WTC11 (cell line): ENCODE results near the gene APBA3. TPM values are rescaled to one million over a fixed set of nuclear protein-coding genes. Genes with fewer than 3 reads are reported as not detected.

Experiments
- ATAC-seq: fragments of 200-7000 bp; cut with Tn5 transposase; 2 replicates; pipeline ENCODE4 v1.10.0; 2021; ENCODE audit warnings: mild to moderate bottlenecking, moderate library complexity
- CTCF ChIA-PET: fragments of 300-600 bp; sonication (Branson Sonifier 250); formaldehyde crosslinking; loops from one replicate; lab custom pipeline; 2021; ENCODE audit warnings: antibody characterized with exemption; lab: Charles Lee
- POLR2A ChIA-PET: fragments of 350-600 bp; sonication (Branson Sonifier 250); formaldehyde crosslinking; loops from one replicate; lab custom pipeline; 2021; ENCODE audit warnings: antibody characterized with exemption; lab: Charles Lee
- DNase-seq: peaks from one replicate; pipeline ENCODE4 v3.0.0; 2021; ENCODE audit warnings: low spot score
- H3K27ac Mint-ChIP-seq: 2 replicates; pipeline ENCODE4 v1.8.0; 2021; ENCODE audit warnings: mixed read lengths
- H3K27me3 Mint-ChIP-seq: 2 replicates; pipeline ENCODE4 v1.8.0; 2021; ENCODE audit warnings: low read depth, mild to moderate bottlenecking, moderate library complexity, mixed read lengths
- H3K36me3 Mint-ChIP-seq: 2 replicates; pipeline ENCODE4 v1.8.0; 2021; ENCODE audit warnings: mixed read lengths
- H3K4me1 Mint-ChIP-seq: 2 replicates; pipeline ENCODE4 v1.8.0; 2022; ENCODE audit warnings: mixed read lengths
- H3K4me3 Mint-ChIP-seq: 2 replicates; pipeline ENCODE4 v1.8.0; 2021; ENCODE audit warnings: mild to moderate bottlenecking, moderate library complexity, mixed read lengths
- H3K9me3 Mint-ChIP-seq: 2 replicates; pipeline ENCODE4 v1.8.0; 2021; ENCODE audit warnings: mixed read lengths
- ATF2 ChIP-seq: sonication (generic); formaldehyde crosslinking; IDR thresholded peaks from 2 replicates; pipeline ENCODE4 v1.8.1; 2022; ENCODE audit warnings: low read depth, missing genetic modification reagents, borderline replicate concordance
- CBFB ChIP-seq: sonication (generic); formaldehyde crosslinking; IDR thresholded peaks from 2 replicates; pipeline ENCODE4 v1.8.1; 2022; ENCODE audit warnings: mild to moderate bottlenecking, low read depth, missing genetic modification reagents
- CREB1 ChIP-seq: sonication (generic); formaldehyde crosslinking; IDR thresholded peaks from 2 replicates; pipeline ENCODE4 v1.8.0; 2023; ENCODE audit warnings: mild to moderate bottlenecking, missing genetic modification reagents
- FOXP1 ChIP-seq: sonication (generic); formaldehyde crosslinking; IDR thresholded peaks from 2 replicates; pipeline ENCODE4 v1.8.0; 2022; ENCODE audit warnings: missing genetic modification reagents, mild to moderate bottlenecking, moderate library complexity, borderline replicate concordance
- SP1 ChIP-seq: sonication (generic); formaldehyde crosslinking; conservative IDR thresholded peaks from 2 replicates; pipeline ENCODE4 v1.8.1; 2022; ENCODE audit warnings: missing genetic modification reagents
- USF1 ChIP-seq: sonication (generic); formaldehyde crosslinking; IDR thresholded peaks from 2 replicates; pipeline ENCODE4 v1.8.0; 2022; ENCODE audit warnings: mild to moderate bottlenecking, missing genetic modification reagents
- ZNF263 ChIP-seq: sonication (generic); formaldehyde crosslinking; IDR thresholded peaks from 2 replicates; pipeline ENCODE4 v1.8.1; 2022; ENCODE audit warnings: low read depth, mild to moderate bottlenecking, moderate library complexity, missing genetic modification reagents
- ZNF317 ChIP-seq: sonication (generic); formaldehyde crosslinking; IDR thresholded peaks from 2 replicates; pipeline ENCODE4 v1.8.1; 2023; ENCODE audit warnings: low read depth, mild to moderate bottlenecking, moderate library complexity, missing genetic modification reagents, borderline replicate concordance
- total RNA-seq: library from RNA; stranded (reverse); gene quantifications from 3 replicates; pipeline ENCODE4 v1.2.3, GENCODE V29; 2021
- TF ChIP-seq, protein P1 (sequence below): sonication (generic); formaldehyde crosslinking; IDR thresholded peaks from 2 replicates; pipeline ENCODE4 v1.8.0; 2023; ENCODE audit warnings: missing genetic modification reagents, mild to moderate bottlenecking, borderline replicate concordance
- TF ChIP-seq, protein P2 (sequence below): fragments of 250-450 bp; sonication (Bioruptor Pico); conservative IDR thresholded peaks from 2 replicates; pipeline ENCODE4 v1.9.0; 2021; ENCODE audit warnings: mild to moderate bottlenecking
- TF ChIP-seq, protein P3 (sequence below): sonication (generic); formaldehyde crosslinking; IDR thresholded peaks from 2 replicates; pipeline ENCODE4 v1.8.1; 2023; ENCODE audit warnings: mild to moderate bottlenecking, missing genetic modification reagents
- TF ChIP-seq, protein P4 (sequence below): sonication (generic); formaldehyde crosslinking; IDR thresholded peaks from 2 replicates; pipeline ENCODE4 v1.8.1; 2023; ENCODE audit warnings: mild to moderate bottlenecking, missing genetic modification reagents, moderate library complexity

APBA3 gene
- total RNA-seq, 1 experiment from 2014 or later: 27.5 TPM

GRCh38 chr19:3753631-3754410 is 7.7 kb downstream of the APBA3 start (continued):
- TF ChIP-seq, protein P1, sequence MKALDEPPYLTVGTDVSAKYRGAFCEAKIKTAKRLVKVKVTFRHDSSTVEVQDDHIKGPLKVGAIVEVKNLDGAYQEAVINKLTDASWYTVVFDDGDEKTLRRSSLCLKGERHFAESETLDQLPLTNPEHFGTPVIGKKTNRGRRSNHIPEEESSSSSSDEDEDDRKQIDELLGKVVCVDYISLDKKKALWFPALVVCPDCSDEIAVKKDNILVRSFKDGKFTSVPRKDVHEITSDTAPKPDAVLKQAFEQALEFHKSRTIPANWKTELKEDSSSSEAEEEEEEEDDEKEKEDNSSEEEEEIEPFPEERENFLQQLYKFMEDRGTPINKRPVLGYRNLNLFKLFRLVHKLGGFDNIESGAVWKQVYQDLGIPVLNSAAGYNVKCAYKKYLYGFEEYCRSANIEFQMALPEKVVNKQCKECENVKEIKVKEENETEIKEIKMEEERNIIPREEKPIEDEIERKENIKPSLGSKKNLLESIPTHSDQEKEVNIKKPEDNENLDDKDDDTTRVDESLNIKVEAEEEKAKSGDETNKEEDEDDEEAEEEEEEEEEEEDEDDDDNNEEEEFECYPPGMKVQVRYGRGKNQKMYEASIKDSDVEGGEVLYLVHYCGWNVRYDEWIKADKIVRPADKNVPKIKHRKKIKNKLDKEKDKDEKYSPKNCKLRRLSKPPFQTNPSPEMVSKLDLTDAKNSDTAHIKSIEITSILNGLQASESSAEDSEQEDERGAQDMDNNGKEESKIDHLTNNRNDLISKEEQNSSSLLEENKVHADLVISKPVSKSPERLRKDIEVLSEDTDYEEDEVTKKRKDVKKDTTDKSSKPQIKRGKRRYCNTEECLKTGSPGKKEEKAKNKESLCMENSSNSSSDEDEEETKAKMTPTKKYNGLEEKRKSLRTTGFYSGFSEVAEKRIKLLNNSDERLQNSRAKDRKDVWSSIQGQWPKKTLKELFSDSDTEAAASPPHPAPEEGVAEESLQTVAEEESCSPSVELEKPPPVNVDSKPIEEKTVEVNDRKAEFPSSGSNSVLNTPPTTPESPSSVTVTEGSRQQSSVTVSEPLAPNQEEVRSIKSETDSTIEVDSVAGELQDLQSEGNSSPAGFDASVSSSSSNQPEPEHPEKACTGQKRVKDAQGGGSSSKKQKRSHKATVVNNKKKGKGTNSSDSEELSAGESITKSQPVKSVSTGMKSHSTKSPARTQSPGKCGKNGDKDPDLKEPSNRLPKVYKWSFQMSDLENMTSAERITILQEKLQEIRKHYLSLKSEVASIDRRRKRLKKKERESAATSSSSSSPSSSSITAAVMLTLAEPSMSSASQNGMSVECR (CRISPR knock-in tag): no peak

DNA sequence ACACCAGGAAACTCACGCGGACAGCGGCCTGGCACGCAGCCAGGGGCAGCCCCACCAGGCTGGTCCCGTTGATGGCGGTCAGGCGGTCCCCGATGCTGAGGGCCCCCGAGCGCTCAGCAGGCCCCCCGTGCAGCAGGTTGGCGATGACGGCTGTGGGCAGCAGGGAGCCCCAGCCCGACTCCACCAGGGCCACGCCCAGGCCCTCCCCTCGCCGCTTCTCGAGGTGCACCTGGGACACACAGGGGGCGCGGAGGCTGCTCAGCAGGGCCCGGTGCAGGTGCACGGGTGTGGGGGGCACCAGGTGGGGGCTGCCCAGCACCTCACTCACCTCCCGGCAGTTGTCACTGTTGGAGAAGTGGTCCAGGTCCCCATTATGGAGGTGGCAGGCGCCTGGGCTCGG is 9.0 kb downstream of the APBA3 start:
- Mint-ChIP-seq H3K4me1 (no peaks in the 10 kb centered on the region), H3K9me3 (no peaks in the 10 kb centered on the region), H3K36me3 (peaks cover 18% of the 10 kb centered on the region), H3K27ac (no peak overlapping the region), H3K4me3 (no peak overlapping the region), H3K27me3 (no peaks in the 10 kb centered on the region)
- TF ChIP-seq, protein P2, sequence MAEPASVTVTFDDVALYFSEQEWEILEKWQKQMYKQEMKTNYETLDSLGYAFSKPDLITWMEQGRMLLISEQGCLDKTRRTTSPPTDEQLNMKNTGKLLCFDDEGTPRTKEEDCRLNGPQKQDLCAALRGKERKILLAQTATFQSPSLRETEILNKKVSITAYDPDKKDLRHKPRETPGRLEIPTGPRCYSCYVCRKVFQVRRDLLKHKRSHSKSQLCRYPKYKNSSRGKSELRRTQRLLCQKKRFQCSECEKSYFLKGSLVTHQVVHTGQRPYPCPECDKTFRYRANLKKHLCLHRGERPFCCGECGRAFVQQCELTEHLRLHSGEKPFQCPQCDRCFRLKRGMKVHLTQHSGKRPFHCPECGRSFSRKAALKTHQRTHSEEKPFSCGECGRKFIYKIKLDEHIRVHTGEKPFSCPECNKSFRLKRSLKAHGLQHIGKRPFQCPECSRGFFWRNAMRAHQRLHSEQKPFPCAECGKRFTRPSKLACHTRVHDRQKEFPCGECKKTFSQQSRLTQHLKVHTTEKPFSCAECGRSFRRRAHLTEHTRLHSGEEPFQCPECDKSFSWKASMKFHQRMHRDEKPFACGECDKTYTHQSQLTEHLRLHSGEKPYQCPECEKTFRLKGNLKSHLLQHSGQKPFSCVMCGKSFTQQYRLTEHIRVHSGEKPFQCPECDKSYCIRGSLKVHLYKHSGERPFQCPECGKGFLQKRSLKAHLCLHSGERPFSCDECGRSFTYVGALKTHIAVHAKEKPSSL (CRISPR knock-in tag): no peak
- TF ChIP-seq USF1 (CRISPR knock-in tag) (no peak), CBFB (CRISPR knock-in tag) (no peak), SP1 (CRISPR knock-in tag) (no peak), CREB1 (CRISPR knock-in tag) (no peak), ZNF317 (CRISPR knock-in tag) (no peak), ATF2 (CRISPR knock-in tag) (no peak), FOXP1 (no peak), ZNF263 (CRISPR knock-in tag) (no peak)
- TF ChIP-seq, protein P3, sequence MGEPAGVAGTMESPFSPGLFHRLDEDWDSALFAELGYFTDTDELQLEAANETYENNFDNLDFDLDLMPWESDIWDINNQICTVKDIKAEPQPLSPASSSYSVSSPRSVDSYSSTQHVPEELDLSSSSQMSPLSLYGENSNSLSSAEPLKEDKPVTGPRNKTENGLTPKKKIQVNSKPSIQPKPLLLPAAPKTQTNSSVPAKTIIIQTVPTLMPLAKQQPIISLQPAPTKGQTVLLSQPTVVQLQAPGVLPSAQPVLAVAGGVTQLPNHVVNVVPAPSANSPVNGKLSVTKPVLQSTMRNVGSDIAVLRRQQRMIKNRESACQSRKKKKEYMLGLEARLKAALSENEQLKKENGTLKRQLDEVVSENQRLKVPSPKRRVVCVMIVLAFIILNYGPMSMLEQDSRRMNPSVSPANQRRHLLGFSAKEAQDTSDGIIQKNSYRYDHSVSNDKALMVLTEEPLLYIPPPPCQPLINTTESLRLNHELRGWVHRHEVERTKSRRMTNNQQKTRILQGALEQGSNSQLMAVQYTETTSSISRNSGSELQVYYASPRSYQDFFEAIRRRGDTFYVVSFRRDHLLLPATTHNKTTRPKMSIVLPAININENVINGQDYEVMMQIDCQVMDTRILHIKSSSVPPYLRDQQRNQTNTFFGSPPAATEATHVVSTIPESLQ: no peak
- TF ChIP-seq, protein P4, sequence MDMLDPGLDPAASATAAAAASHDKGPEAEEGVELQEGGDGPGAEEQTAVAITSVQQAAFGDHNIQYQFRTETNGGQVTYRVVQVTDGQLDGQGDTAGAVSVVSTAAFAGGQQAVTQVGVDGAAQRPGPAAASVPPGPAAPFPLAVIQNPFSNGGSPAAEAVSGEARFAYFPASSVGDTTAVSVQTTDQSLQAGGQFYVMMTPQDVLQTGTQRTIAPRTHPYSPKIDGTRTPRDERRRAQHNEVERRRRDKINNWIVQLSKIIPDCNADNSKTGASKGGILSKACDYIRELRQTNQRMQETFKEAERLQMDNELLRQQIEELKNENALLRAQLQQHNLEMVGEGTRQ (CRISPR knock-in tag): no peak
- DNase-seq: no peak
- ChIA-PET CTCF (interaction anchor here (1.5 kb wide), 1 partner anchor 10 kb away, joined by 3 read pairs; the partner anchor contains the start of gene MRPL54), POLR2A (no interaction called here)
- ATAC-seq: no peak
